ENCODE results near the gene COL24A1.
"Not testable (repeated sequence)": the region's sequence is repeated elsewhere in the genome, so short reads cannot be mapped to it uniquely, and the experiment has no call there.

COL24A1 gene

GRCh38 chr1:86152887-86153286, 3.7 kb downstream of the COL24A1 start:
- no peak for DNase-seq (ENCODE audit: low spot score)

GRCh38 chr1:86151427-86151826, 5.1 kb downstream of the COL24A1 start:
- DNase-seq (ENCODE audit: low spot score) = no peak

GRCh38 chr1:86150553-86151055, 6.0 kb downstream of the COL24A1 start:
- DNase-seq (ENCODE audit: low spot score) = no peak

- no peak for DNase-seq (ENCODE audit: low spot score)
Measured at GRCh38 chr1:86149591-86149990, 7.0 kb downstream of the COL24A1 start.

GRCh38 chr1:86147755-86148154, 8.8 kb downstream of the COL24A1 start:
- DNase-seq (ENCODE audit: low spot score) = no peak

- DNase-seq (ENCODE audit: low spot score) = no peak
Measured at GRCh38 chr1:86146566-86146965, 10.0 kb downstream of the COL24A1 start.

- no peak for DNase-seq (ENCODE audit: low spot score)
Measured at GRCh38 chr1:86140281-86140880, 16.2 kb downstream of the COL24A1 start.

GRCh38 chr1:86138746-86139145, 17.8 kb downstream of the COL24A1 start:
- DNase-seq (ENCODE audit: low spot score) = no peak

GRCh38 chr1:86137436-86137835, 19.1 kb downstream of the COL24A1 start:
- DNase-seq (ENCODE audit: low spot score) = no peak

GRCh38 chr1:86119214-86119764, 37.3 kb downstream of the COL24A1 start:
- no peak for DNase-seq (ENCODE audit: low spot score)

GRCh38 chr1:86114816-86115400, 41.7 kb downstream of the COL24A1 start:
- DNase-seq (ENCODE audit: low spot score) = no peak

- DNase-seq (ENCODE audit: low spot score) = no peak
Measured at GRCh38 chr1:86114236-86114635, 42.3 kb downstream of the COL24A1 start.

GRCh38 chr1:86111590-86111989, 45.0 kb downstream of the COL24A1 start:
- not testable (repeated sequence) for DNase-seq (ENCODE audit: low spot score)

- DNase-seq (ENCODE audit: low spot score) = no peak
Measured at GRCh38 chr1:86110451-86111129, 46.0 kb downstream of the COL24A1 start.

GRCh38 chr1:86105533-86105866, 51.1 kb downstream of the COL24A1 start:
- DNase-seq (ENCODE audit: low spot score) = no peak

GRCh38 chr1:86104606-86105532, 51.7 kb downstream of the COL24A1 start:
- DNase-seq (ENCODE audit: low spot score) = no peak

GRCh38 chr1:86101616-86102015, 55.0 kb downstream of the COL24A1 start:
- no peak for DNase-seq (ENCODE audit: low spot score)

GRCh38 chr1:86100401-86100800, 56.2 kb downstream of the COL24A1 start:
- DNase-seq (ENCODE audit: low spot score) = no peak

GRCh38 chr1:86089765-86090164, 66.8 kb downstream of the COL24A1 start:
- DNase-seq (ENCODE audit: low spot score) = no peak

GRCh38 chr1:86085741-86086409, 70.7 kb downstream of the COL24A1 start:
- no peak for DNase-seq (ENCODE audit: low spot score)

- no peak for DNase-seq (ENCODE audit: low spot score)
Measured at GRCh38 chr1:86084998-86085397, 71.6 kb downstream of the COL24A1 start.

- DNase-seq (ENCODE audit: low spot score) = no peak
Measured at GRCh38 chr1:86082183-86082582, 74.4 kb downstream of the COL24A1 start.

All from HuH-7.5 (cell line).